Vagina (tissue), 2 donors: Measurements from ENCODE around the gene SHC1. TPM values are rescaled to one million over a fixed set of nuclear protein-coding genes. Genes with fewer than 3 reads are reported as not detected.
"Not testable (repeated sequence)": the region's sequence is repeated elsewhere in the genome, so short reads cannot be mapped to it uniquely, and the experiment has no call there.

Experiments used
- DNase-seq, 2 donors: peaks; one replicate each; pipeline ENCODE4 v3.0.0-alpha.2; 2017; ENCODE audit errors: extremely low spot score in 2 of 2
- H3K27ac ChIP-seq: fragments of 200-600 bp; sonication (generic); one replicate; pipeline ENCODE4 v1.5.1; 2019
- H3K27me3 ChIP-seq: fragments of 200-600 bp; sonication (generic); one replicate; pipeline ENCODE4 v1.5.1; 2019
- H3K36me3 ChIP-seq, 2 donors: fragments of 200-600 bp; sonication (generic); one replicate each; pipeline ENCODE4 v1.5.1; 2017 to 2019
- H3K4me1 ChIP-seq: fragments of 200-600 bp; sonication (generic); one replicate; pipeline ENCODE4 v1.5.1; 2019
- H3K4me3 ChIP-seq, 2 donors: fragments of 200-600 bp; sonication (generic); 1 replicate in 1 of 2; 2 replicates in 1 of 2; pipeline ENCODE4 v1.5.1; 2016 to 2019
- H3K9me3 ChIP-seq: fragments of 200-600 bp; sonication (generic); one replicate; pipeline ENCODE4 v1.5.1; 2019
- CTCF ChIP-seq, 3 experiments: fragments of 450-650 bp in 2 of 3; fragments of 200-600 bp in 1 of 3; sonication (generic) in 1 of 3; IDR thresholded peaks; one replicate each; pipeline ENCODE4 v1.5.1; 2017 to 2019; ENCODE audit warnings: antibody characterized with exemption in 3 of 3, mild to moderate bottlenecking in 2 of 3, moderate library complexity in 2 of 3
- POLR2A ChIP-seq, 2 donors: fragments of 450-650 bp; IDR thresholded peaks; one replicate each; pipeline ENCODE4 v1.6.1; 2017; ENCODE audit warnings: antibody characterized with exemption in 2 of 2, mild to moderate bottlenecking in 2 of 2, moderate library complexity in 2 of 2
- POLR2AphosphoS5 ChIP-seq, 2 donors: sonication (generic); formaldehyde crosslinking; IDR thresholded peaks; one replicate each; pipeline ENCODE4 v1.9.0; 2017; ENCODE audit warnings: antibody characterized with exemption in 2 of 2, mild to moderate bottlenecking in 2 of 2, low read depth in 1 of 2; ENCODE audit not compliant: insufficient read depth in 1 of 2
- intact Hi-C: fragments of 100-400 bp; cut with DNase I; formaldehyde crosslinking; loops from one replicate; pipeline ENCODE4 v1.15.1; 2023
- total RNA-seq: library from RNA; depleted of rRNA; stranded (reverse); fragments of >200 nt; gene quantifications from one replicate; pipeline ENCODE4 v1.2.3, GENCODE V29; 2016

SHC1 gene
- total RNA-seq, 1 donor from 2014 or later: 110 TPM

GRCh38 chr1:154983776-154984466 lies 13.4 kb upstream of the SHC1 start:
- peak overlapping the region; percentile 66 for H3K27ac ChIP-seq
- peaks cover 0 to 5% of the 10 kb centered on the region in 2 donors for H3K36me3 ChIP-seq
- H3K9me3 ChIP-seq: no peaks in the 10 kb centered on the region
- H3K4me3 ChIP-seq: peak overlapping the region; percentile 56 to 76
- intact Hi-C loops: no loop called here
- H3K27me3 ChIP-seq: no peaks in the 10 kb centered on the region
- no peak for DNase-seq
- H3K4me1 ChIP-seq: peaks cover 24% of the 10 kb centered on the region
- no peak for TF ChIP-seq POLR2AphosphoS5 (IDR thresholded peaks at IDR 0.05; ENCODE audit: insufficient read depth in 1 of 2, low read depth in 1 of 2)
- TF ChIP-seq POLR2A (IDR thresholded peaks at IDR 0.05): no peak

GRCh38 chr1:154982897-154983648 lies 12.5 kb upstream of the SHC1 start, which contains the start of gene FLAD1:
Gene FLAD1, plus strand, starts transcription at chr1:154983344. Its CDS starts 351 bp downstream, at chr1:154983695.
- peaks cover 24% of the 10 kb centered on the region for H3K4me1 ChIP-seq
- H3K9me3 ChIP-seq: no peaks in the 10 kb centered on the region
- TF ChIP-seq POLR2AphosphoS5 (IDR thresholded peaks at IDR 0.05; ENCODE audit: insufficient read depth in 1 of 2, low read depth in 1 of 2): peak; percentile 86 to 100
- TF ChIP-seq CTCF (IDR thresholded peaks at IDR 0.05): no peak
- TF ChIP-seq POLR2A (IDR thresholded peaks at IDR 0.05): no peak
- H3K27me3 ChIP-seq: no peaks in the 10 kb centered on the region
- DNase-seq: peak in 1 of 2 donors; percentile 99
- peak within 1 kb of the TSS; percentile 56 to 76 for H3K4me3 ChIP-seq
- intact Hi-C loops: no loop called here
- peaks cover 0 to 2% of the 10 kb centered on the region in 2 donors for H3K36me3 ChIP-seq
- H3K27ac ChIP-seq: peak within 1 kb of the TSS; percentile 66

- Histone ChIP-seq H3K9me3 (no peaks in the 10 kb centered on the region), H3K4me3 (peak overlapping the region; percentile 56 to 76), H3K27me3 (no peaks in the 10 kb centered on the region), H3K36me3 (no peaks in the 10 kb centered on the region), H3K4me1 (peaks cover 24% of the 10 kb centered on the region), H3K27ac (peak overlapping the region; percentile 42)
- DNase-seq: no peak
- intact Hi-C loops: no loop called here
- no peak for TF ChIP-seq POLR2AphosphoS5 (IDR thresholded peaks at IDR 0.05; ENCODE audit: insufficient read depth in 1 of 2, low read depth in 1 of 2)
- no peak for TF ChIP-seq POLR2A (IDR thresholded peaks at IDR 0.05)
- TF ChIP-seq CTCF (IDR thresholded peaks at IDR 0.05): no peak
Observed at GRCh38 chr1:154982341-154982740, 11.8 kb upstream of the SHC1 start.

- H3K27ac ChIP-seq: no peak overlapping the region
- intact Hi-C loops: no loop called here
- no peak for DNase-seq
- H3K4me1 ChIP-seq: peaks cover 10% of the 10 kb centered on the region
- no peaks in the 10 kb centered on the region for H3K27me3 ChIP-seq
- no peak for TF ChIP-seq CTCF (IDR thresholded peaks at IDR 0.05)
- TF ChIP-seq POLR2A (IDR thresholded peaks at IDR 0.05): no peak
- no peak for TF ChIP-seq POLR2AphosphoS5 (IDR thresholded peaks at IDR 0.05; ENCODE audit: insufficient read depth in 1 of 2, low read depth in 1 of 2)
- no peaks in the 10 kb centered on the region for H3K36me3 ChIP-seq
- no peak overlapping the region for H3K4me3 ChIP-seq
- no peaks in the 10 kb centered on the region for H3K9me3 ChIP-seq
Observed at GRCh38 chr1:154978360-154978759, 7.8 kb upstream of the SHC1 start.

GRCh38 chr1:154977762-154978161 lies 7.2 kb upstream of the SHC1 start:
- H3K36me3 ChIP-seq, H3K9me3 ChIP-seq, intact Hi-C loops, H3K27ac ChIP-seq, H3K27me3 ChIP-seq, DNase-seq, H3K4me3 ChIP-seq: not testable (repeated sequence)
- peaks cover 16% of the 10 kb centered on the region for H3K4me1 ChIP-seq
